Karpas-422 (cell line): ENCODE data around the gene TSGA10. TPM values are rescaled to one million over a fixed set of nuclear protein-coding genes. Genes with fewer than 3 reads are reported as not detected.
A peak's percentile ranks its signal among the peaks of the same experiment; 100 is the strongest.
"Not testable (repeated sequence)": the region's sequence is repeated elsewhere in the genome, so short reads cannot be mapped to it uniquely, and the experiment has no call there.

ENCODE experiments used
- DNase-seq: peaks from one replicate; pipeline ENCODE4 v3.0.0-alpha.2; 2015
- H2AFZ ChIP-seq: fragments of 200-600 bp; sonication (generic); 2 replicates; pipeline ENCODE4 v1.6.1; 2014; ENCODE audit warnings: antibody characterized with exemption, low read length, mixed read lengths
- H3K27ac ChIP-seq: fragments of 200-600 bp; sonication (generic); 2 replicates; pipeline ENCODE4 v1.5.1; 2014; ENCODE audit warnings: mild to moderate bottlenecking, low read length, moderate library complexity
- H3K27me3 ChIP-seq: fragments of 200-600 bp; sonication (generic); 2 replicates; pipeline ENCODE4 v1.6.1; 2014; ENCODE audit warnings: low read length, mixed read lengths
- H3K36me3 ChIP-seq: fragments of 200-600 bp; sonication (generic); 2 replicates; pipeline ENCODE4 v1.6.1; 2014; ENCODE audit warnings: low read length, mixed read lengths; ENCODE audit not compliant: insufficient read depth
- H3K4me1 ChIP-seq: fragments of 200-600 bp; sonication (generic); 2 replicates; pipeline ENCODE4 v1.6.1; 2014; ENCODE audit warnings: mild to moderate bottlenecking, low read length, mixed read lengths
- H3K4me2 ChIP-seq: fragments of 200-600 bp; sonication (generic); 2 replicates; pipeline ENCODE4 v1.6.1; 2014; ENCODE audit warnings: low read length, low read depth, mild to moderate bottlenecking; ENCODE audit not compliant: poor library complexity, severe bottlenecking
- H3K4me3 ChIP-seq: fragments of 200-600 bp; sonication (generic); 2 replicates; pipeline ENCODE4 v1.5.1; 2014; ENCODE audit warnings: mild to moderate bottlenecking, antibody characterized with exemption, low read length, mixed read lengths
- H3K79me2 ChIP-seq: fragments of 200-600 bp; sonication (generic); 2 replicates; pipeline ENCODE4 v1.6.1; 2014; ENCODE audit warnings: mild to moderate bottlenecking, low read length, mixed read lengths
- H3K9ac ChIP-seq: fragments of 200-600 bp; sonication (generic); 2 replicates; pipeline ENCODE4 v1.6.0; 2014; ENCODE audit warnings: low read length
- H3K9me2 ChIP-seq: fragments of 200-600 bp; sonication (generic), shearing (Covaris generic); replicated peaks from 2 replicates; pipeline ENCODE4 v1.6.0; 2014; ENCODE audit warnings: mild to moderate bottlenecking, low read length, moderate library complexity; ENCODE audit not compliant: insufficient read depth
- H3K9me3 ChIP-seq: fragments of 300-700, 200-600 bp; sonication (generic); 2 replicates; pipeline ENCODE4 v1.6.1; 2014; ENCODE audit warnings: low read length, mixed read lengths
- H4K20me1 ChIP-seq: fragments of 200-600 bp; sonication (generic); 2 replicates; pipeline ENCODE4 v1.6.1; 2014; ENCODE audit warnings: mild to moderate bottlenecking, antibody characterized with exemption, low read length, low read depth; ENCODE audit not compliant: insufficient read depth
- total RNA-seq: library from RNA; depleted of rRNA; stranded (reverse); fragments of >200 nt; shearing (Covaris generic); gene quantifications from 2 replicates; pipeline ENCODE4 v1.2.3, GENCODE V29; 2014; ENCODE audit warnings: low replicate concordance; rRNA removed

The TSGA10 gene, protein sequence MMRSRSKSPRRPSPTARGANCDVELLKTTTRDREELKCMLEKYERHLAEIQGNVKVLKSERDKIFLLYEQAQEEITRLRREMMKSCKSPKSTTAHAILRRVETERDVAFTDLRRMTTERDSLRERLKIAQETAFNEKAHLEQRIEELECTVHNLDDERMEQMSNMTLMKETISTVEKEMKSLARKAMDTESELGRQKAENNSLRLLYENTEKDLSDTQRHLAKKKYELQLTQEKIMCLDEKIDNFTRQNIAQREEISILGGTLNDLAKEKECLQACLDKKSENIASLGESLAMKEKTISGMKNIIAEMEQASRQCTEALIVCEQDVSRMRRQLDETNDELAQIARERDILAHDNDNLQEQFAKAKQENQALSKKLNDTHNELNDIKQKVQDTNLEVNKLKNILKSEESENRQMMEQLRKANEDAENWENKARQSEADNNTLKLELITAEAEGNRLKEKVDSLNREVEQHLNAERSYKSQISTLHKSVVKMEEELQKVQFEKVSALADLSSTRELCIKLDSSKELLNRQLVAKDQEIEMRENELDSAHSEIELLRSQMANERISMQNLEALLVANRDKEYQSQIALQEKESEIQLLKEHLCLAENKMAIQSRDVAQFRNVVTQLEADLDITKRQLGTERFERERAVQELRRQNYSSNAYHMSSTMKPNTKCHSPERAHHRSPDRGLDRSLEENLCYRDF
- total RNA-seq, result 9.9 and 12.7 TPM in 2 replicates

DNA sequence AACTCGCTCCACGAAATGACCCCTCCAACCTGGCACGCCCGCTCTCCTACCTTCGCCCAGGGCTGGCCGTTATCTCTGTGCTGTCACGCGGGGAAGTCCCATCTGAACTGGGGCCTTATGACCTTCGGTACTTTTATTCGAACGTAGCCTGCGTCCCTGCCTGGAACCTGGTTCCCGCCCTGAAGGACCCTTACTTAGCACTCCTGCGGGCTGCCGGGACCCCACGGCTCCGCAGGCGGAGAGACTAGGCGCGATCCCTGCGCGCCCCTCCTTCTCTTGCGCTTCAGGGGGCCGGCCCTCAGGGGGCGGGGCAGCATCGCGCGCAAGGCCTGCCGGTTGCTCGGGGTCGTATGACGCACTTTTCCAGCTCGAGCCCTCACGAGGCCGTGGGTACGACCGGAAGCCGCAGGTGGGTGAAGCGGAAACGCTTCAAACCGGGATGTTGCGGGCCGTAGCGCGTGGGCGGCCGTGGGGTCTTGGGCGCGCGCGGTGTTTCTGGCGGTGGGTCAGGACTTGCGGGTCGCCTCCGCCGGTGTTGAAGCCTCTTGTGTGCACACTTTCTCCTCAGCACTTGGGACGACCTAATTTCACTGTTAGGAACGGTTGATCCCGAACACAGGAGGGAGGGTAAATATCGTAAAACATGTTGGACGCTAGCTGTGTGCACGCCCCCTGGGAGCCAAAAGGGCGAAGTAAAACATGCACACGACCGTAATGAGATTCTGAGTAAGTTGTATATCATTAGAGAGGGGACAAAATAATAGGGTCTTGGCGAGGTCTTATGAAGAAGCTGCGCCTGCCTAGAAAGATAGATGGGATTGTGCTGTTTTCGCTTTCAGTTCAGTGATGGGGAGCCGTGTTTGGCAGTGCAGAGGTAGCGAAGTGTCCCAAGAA is at the start of gene TSGA10, which contains the start of gene LIPT1:
Gene TSGA10, minus strand, starts transcription at position 300 of the 894 bp plus-strand sequence. CDS start 45,503 bp downstream, outside the sequence.
Gene LIPT1, plus strand, starts transcription at position 325 of the 894 bp plus-strand sequence. CDS start 6,991 bp downstream, outside the sequence.
- H3K27ac ChIP-seq, result peak within 1 kb of the TSS; percentile 66
- peaks cover 42% of the 10 kb centered on the region for H3K4me1 ChIP-seq
- peak within 1 kb of the TSS; percentile 92 for H3K4me2 ChIP-seq
- H3K27me3 ChIP-seq, result no peaks in the 10 kb centered on the region
- H2AFZ ChIP-seq, result peak within 1 kb of the TSS; percentile 77
- peak within 1 kb of the TSS; percentile 73 for H3K4me3 ChIP-seq
- H4K20me1 ChIP-seq, result no peaks in the 10 kb centered on the region
- DNase-seq, result peak; percentile 98
- peak within 1 kb of the TSS; percentile 87 for H3K9ac ChIP-seq
- H3K9me3 ChIP-seq, result no peaks in the 10 kb centered on the region
- peaks cover 37% of the 10 kb centered on the region for H3K79me2 ChIP-seq
- H3K9me2 ChIP-seq, result no peaks in the 10 kb centered on the region
- H3K36me3 ChIP-seq, result peaks cover 20% of the 10 kb centered on the region; the same call in 1 of the 2 replicates

DNA sequence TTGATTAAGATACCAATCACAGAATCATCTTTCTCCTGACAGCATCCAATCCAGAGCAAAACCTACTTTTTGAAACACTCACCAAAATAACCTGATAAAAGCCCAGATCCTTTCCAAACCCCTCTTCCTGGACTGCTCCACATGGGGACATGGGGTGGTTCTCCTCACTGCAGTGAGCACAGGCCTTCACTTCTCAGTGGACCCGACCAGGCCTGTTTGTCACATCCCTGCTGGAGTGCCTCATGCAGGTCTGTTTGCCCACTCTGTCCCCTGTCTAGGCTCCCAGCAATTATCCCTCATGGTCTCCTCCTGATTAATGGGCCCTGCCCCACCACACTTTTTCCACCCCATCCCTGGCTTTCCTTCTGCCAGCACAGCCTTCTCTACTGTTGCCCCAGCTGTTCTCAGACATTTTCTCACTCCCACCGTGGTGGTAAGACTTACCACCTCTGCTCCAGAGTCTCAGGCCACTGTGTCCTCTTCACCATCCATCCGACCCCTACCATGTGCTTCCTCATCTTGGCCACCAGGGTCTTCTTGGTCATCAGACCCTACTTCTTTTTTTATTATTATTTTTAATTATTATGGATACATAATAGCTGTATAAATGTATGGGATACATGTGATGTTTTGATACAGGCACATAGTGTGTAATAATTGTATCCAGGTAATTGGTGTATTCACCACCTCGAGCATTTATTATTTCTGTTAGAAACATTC is 47.4 kb upstream of the TSGA10 start:
- Histone ChIP-seq H3K9ac (no peak overlapping the region), H4K20me1 (no peaks in the 10 kb centered on the region), H3K79me2 (no peaks in the 10 kb centered on the region), H3K36me3 (0 out of 2 replicates have a peak, but pooled peaks cover 2% of the 10 kb centered on the region), H2AFZ (no peak overlapping the region), H3K4me1 (no peaks in the 10 kb centered on the region), H3K4me2 (no peak overlapping the region), H3K9me2 (no peaks in the 10 kb centered on the region), H3K27ac (no peak overlapping the region), H3K9me3 (peaks cover 4% of the 10 kb centered on the region; the same call in 1 of the 2 replicates), H3K27me3 (no peaks in the 10 kb centered on the region), H3K4me3 (no peak overlapping the region)
- no peak for DNase-seq

DNA sequence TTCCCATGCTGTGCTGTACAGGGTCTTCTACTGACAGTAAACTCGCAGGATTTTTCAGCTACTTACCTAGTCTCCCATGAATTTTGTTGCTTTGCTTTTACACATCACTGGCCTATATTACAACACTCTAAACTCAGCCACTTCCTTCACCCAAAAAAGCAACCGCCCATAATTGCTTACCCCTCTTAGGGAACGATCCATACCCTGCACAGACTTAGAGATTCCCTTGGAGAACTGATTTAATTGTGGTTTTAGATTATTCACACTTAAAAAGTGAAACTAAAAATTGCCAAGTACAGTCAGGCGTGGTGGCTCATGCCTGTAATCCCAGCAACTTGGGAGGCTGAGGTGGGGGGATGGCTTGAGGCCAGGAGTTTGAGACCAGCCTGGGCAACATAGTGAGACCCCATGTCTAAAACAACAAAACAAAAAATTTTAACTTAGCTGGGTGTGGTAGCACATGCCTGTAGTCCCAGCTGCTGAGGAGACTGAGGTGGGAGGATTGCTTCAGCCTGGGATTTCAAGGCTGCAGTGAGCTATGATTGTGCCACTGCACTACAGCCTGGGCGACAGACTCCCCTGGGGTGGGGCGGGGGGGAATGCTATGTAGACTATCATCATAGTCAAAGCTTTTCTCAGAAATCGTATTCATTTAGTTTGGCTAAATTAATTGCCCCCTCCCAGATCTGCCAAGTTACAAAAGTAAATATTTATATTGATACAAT is 45.5 kb upstream of the TSGA10 start:
- no peak for DNase-seq
- H3K4me2 ChIP-seq, result no peak overlapping the region
- H3K9me3 ChIP-seq, result no peaks in the 10 kb centered on the region
- no peaks in the 10 kb centered on the region for H4K20me1 ChIP-seq
- H3K27me3 ChIP-seq, result no peaks in the 10 kb centered on the region
- no peaks in the 10 kb centered on the region for H3K79me2 ChIP-seq
- H3K4me3 ChIP-seq, result no peak overlapping the region
- peaks cover 7% of the 10 kb centered on the region; the same call in 1 of the 2 replicates for H3K36me3 ChIP-seq
- H3K4me1 ChIP-seq, result no peaks in the 10 kb centered on the region
- H3K27ac ChIP-seq, result no peak overlapping the region
- H2AFZ ChIP-seq, result no peak overlapping the region
- H3K9me2 ChIP-seq, result no peaks in the 10 kb centered on the region
- H3K9ac ChIP-seq, result no peak overlapping the region

DNA sequence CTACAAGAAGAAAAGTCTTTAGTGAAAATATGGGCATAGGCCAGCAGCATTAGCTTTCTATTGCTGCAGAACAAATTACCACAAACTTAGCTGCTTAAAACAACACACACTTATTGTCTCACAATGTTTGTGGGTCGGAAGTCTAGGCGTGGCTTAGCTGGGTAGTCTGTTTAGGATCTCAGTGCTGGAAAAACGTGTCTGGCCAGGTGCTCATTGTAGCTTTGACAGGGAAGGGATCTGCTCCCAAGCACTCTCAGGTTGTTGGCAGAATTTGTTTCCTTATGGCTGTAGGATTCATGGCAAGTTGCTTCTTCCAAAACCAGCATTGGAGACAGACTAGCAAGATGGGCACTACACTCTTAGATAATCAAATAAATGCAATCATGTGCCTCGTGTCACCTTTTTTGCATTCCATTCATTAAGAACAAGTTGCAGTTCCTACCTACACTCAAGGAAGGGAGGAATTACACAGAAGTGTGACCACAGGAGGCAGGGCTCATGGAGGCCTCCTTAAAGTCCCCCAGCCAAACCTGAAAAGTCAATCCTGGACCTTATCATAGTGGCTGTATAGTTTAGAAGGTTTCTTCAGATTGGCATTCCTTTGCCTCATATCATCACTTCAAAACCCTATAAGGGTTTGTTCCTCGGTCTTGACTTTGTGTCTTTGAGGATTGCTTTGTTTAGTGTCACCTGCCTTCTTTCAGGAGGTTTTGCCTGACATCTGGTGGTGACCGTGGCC is 43.5 kb upstream of the TSGA10 start:
- H3K4me1 ChIP-seq, result no peaks in the 10 kb centered on the region
- H3K9ac ChIP-seq, result no peak overlapping the region
- H3K27me3 ChIP-seq, result no peaks in the 10 kb centered on the region
- H3K9me3 ChIP-seq, result no peaks in the 10 kb centered on the region
- no peaks in the 10 kb centered on the region for H4K20me1 ChIP-seq
- no peak overlapping the region for H3K4me3 ChIP-seq
- H3K36me3 ChIP-seq, result peaks cover 12% of the 10 kb centered on the region
- H2AFZ ChIP-seq, result no peak overlapping the region
- H3K4me2 ChIP-seq, result no peak overlapping the region
- no peak overlapping the region for H3K27ac ChIP-seq
- no peaks in the 10 kb centered on the region for H3K9me2 ChIP-seq
- no peak for DNase-seq
- no peaks in the 10 kb centered on the region for H3K79me2 ChIP-seq

DNA sequence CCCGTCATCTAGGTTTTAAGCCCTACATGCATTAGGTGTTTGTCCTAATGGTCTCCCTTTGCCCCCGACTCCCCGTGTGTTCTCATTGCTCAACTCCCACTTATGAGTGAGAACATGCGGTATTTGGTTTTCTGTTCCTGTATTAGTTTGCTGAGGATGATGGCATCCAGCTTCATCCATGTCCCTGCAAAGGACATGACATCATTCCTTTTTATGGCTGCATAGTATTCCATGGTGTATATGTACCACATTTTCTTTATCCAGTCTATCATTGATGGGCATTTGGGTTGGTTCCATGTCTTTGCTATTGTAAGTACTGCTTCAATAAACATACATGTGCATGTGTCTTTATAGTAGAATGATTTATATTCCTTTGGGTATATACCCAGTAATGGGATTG is 37.6 kb upstream of the TSGA10 start:
- H3K9ac ChIP-seq, H3K4me1 ChIP-seq, H3K4me3 ChIP-seq, H3K27ac ChIP-seq, H4K20me1 ChIP-seq, H3K4me2 ChIP-seq, H3K27me3 ChIP-seq, H3K9me2 ChIP-seq, H3K9me3 ChIP-seq, H2AFZ ChIP-seq, DNase-seq: not testable (repeated sequence)
- Histone ChIP-seq H3K79me2 (peaks cover 41% of the 10 kb centered on the region), H3K36me3 (peaks cover 44% of the 10 kb centered on the region)

DNA sequence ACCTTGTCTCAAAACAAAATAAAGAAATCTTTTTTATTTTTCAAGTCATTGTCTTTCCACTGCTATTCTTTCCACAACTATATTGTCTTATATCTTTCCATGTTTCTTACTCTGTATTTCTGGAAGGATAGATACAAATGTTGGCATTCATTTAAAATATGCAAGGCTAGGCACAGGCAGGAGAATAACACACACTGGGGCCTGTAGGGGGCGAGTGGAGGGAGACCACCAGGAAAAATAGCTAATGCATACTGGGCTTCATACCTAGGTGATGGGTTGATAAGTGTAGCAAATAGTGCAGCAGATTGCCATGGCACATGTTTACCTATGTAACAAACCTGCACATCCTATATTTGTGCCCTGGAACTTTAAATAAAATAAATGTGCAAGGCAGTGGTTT is 35.8 kb upstream of the TSGA10 start:
- no peaks in the 10 kb centered on the region for H3K9me2 ChIP-seq
- peaks cover 43% of the 10 kb centered on the region for H3K36me3 ChIP-seq
- no peak overlapping the region for H2AFZ ChIP-seq
- no peak overlapping the region for H3K9ac ChIP-seq
- no peak overlapping the region for H3K4me2 ChIP-seq
- H3K27ac ChIP-seq, result no peak overlapping the region
- no peaks in the 10 kb centered on the region for H3K27me3 ChIP-seq
- H3K9me3 ChIP-seq, result no peaks in the 10 kb centered on the region
- no peaks in the 10 kb centered on the region for H3K4me1 ChIP-seq
- no peak for DNase-seq
- peaks cover 58% of the 10 kb centered on the region for H3K79me2 ChIP-seq
- H3K4me3 ChIP-seq, result no peak overlapping the region
- H4K20me1 ChIP-seq, result no peaks in the 10 kb centered on the region
